Astrocyte (in vitro differentiated cells and primary cell): ENCODE results near the gene FLRT2. TPM values are rescaled to one million over a fixed set of nuclear protein-coding genes. Genes with fewer than 3 reads are reported as not detected.
A peak's percentile ranks its signal among the peaks of the same experiment; 100 is the strongest.

ENCODE experiments used
- DNase-seq: peaks from one replicate; pipeline ENCODE4 v3.0.0-alpha.2; 2010; ENCODE audit warnings: low read depth
- FAIRE-seq: peaks from 2 replicates; lab custom pipeline; 2011; peaks lifted over from hg19 to GRCh38; lab: Jason Lieb, UNC
- H2AFZ ChIP-seq: 2 replicates; pipeline ENCODE4 v1.6.0; 2012; ENCODE audit warnings: low read depth, low read length, inconsistent platforms
- H3K27ac ChIP-seq: 2 replicates; pipeline ENCODE4 v1.5.1; 2011; ENCODE audit warnings: low read depth, low read length, inconsistent platforms
- H3K27me3 ChIP-seq: 2 replicates; pipeline ENCODE4 v1.6.0; 2011; ENCODE audit warnings: low read length, inconsistent platforms; ENCODE audit not compliant: insufficient read depth
- H3K36me3 ChIP-seq: 2 replicates; pipeline ENCODE4 v1.5.1; 2011; ENCODE audit warnings: low read length, inconsistent platforms; ENCODE audit not compliant: insufficient read depth
- H3K4me1 ChIP-seq: 2 replicates; pipeline ENCODE4 v1.5.1; 2011; ENCODE audit warnings: low read length, inconsistent platforms; ENCODE audit not compliant: insufficient read depth
- H3K4me2 ChIP-seq: 2 replicates; pipeline ENCODE4 v1.6.0; 2012; ENCODE audit warnings: low read length, inconsistent platforms
- H3K4me3 ChIP-seq: 2 replicates; pipeline ENCODE4 v1.5.1; 2011; ENCODE audit warnings: low read depth, mild to moderate bottlenecking, low read length, inconsistent platforms; ENCODE audit not compliant: insufficient read depth
- H3K79me2 ChIP-seq: 2 replicates; pipeline ENCODE4 v1.6.0; 2012; ENCODE audit warnings: mild to moderate bottlenecking, low read length, inconsistent platforms; ENCODE audit not compliant: insufficient read depth
- H3K9ac ChIP-seq: 2 replicates; pipeline ENCODE4 v1.6.0; 2012; ENCODE audit warnings: mild to moderate bottlenecking, low read length, inconsistent platforms
- H3K9me3 ChIP-seq: 2 replicates; pipeline ENCODE4 v1.5.1; 2012; ENCODE audit warnings: low read depth, mild to moderate bottlenecking, low read length, inconsistent platforms; ENCODE audit not compliant: insufficient read depth
- H4K20me1 ChIP-seq: 2 replicates; pipeline ENCODE4 v1.6.0; 2012; ENCODE audit warnings: low read length, inconsistent platforms; ENCODE audit not compliant: insufficient read depth
- H3K27ac Mint-ChIP-seq: one replicate; pipeline ENCODE4 v1.8.0; 2021; ENCODE audit warnings: mild to moderate bottlenecking, mixed read lengths; ENCODE audit not compliant: unreplicated experiment
- H3K27me3 Mint-ChIP-seq: one replicate; pipeline ENCODE4 v1.8.0; 2021; ENCODE audit warnings: low read depth, mixed read lengths; ENCODE audit not compliant: unreplicated experiment
- H3K36me3 Mint-ChIP-seq: one replicate; pipeline ENCODE4 v1.8.0; 2021; ENCODE audit warnings: low read depth, mixed read lengths; ENCODE audit not compliant: unreplicated experiment
- H3K4me1 Mint-ChIP-seq: one replicate; pipeline ENCODE4 v1.8.0; 2021; ENCODE audit warnings: low read depth, mixed read lengths; ENCODE audit not compliant: unreplicated experiment
- H3K4me3 Mint-ChIP-seq: one replicate; pipeline ENCODE4 v1.8.0; 2021; ENCODE audit warnings: mild to moderate bottlenecking, moderate library complexity, mixed read lengths; ENCODE audit not compliant: unreplicated experiment
- H3K9me3 Mint-ChIP-seq: one replicate; pipeline ENCODE4 v1.8.0; 2021; ENCODE audit warnings: mild to moderate bottlenecking, mixed read lengths; ENCODE audit not compliant: unreplicated experiment
- CTCF ChIP-seq: IDR thresholded peaks from 2 replicates; pipeline ENCODE4 v1.5.1; 2011; ENCODE audit warnings: low read depth, mild to moderate bottlenecking, inconsistent platforms, low read length, moderate library complexity; ENCODE audit not compliant: insufficient read depth
- EZH2 ChIP-seq: IDR thresholded peaks from 2 replicates; pipeline ENCODE4 v1.6.1; 2012; ENCODE audit warnings: mild to moderate bottlenecking, low read length, inconsistent platforms; ENCODE audit not compliant: insufficient read depth
- total RNA-seq: library from RNA; stranded (reverse); gene quantifications from 2 replicates; pipeline ENCODE4 v1.2.1, GENCODE V29; 2021

Gene FLRT2
- total RNA-seq, 1 donor from 2014 or later: 227 TPM

- H3K9me3 ChIP-seq: no peaks in the 10 kb centered on the region
- no peak for FAIRE-seq
- H3K9ac ChIP-seq: no peak overlapping the region
- H3K27me3 Mint-ChIP-seq: no peaks in the 10 kb centered on the region
- H3K36me3 Mint-ChIP-seq: peaks cover 7% of the 10 kb centered on the region
- H3K4me1 Mint-ChIP-seq: peaks cover 71% of the 10 kb centered on the region
- no peak overlapping the region for H3K4me3 Mint-ChIP-seq
- H4K20me1 ChIP-seq: no peaks in the 10 kb centered on the region
- peak overlapping the region; percentile 31 for H3K27ac ChIP-seq
- TF ChIP-seq EZH2 (no peak), CTCF (no peak)
- peaks cover 29% of the 10 kb centered on the region for H3K4me1 ChIP-seq
- peak overlapping the region; percentile 57 for H3K4me2 ChIP-seq
- no peak overlapping the region for H3K4me3 ChIP-seq
- DNase-seq: peak; percentile 51
- no peaks in the 10 kb centered on the region for H3K36me3 ChIP-seq
- no peak overlapping the region for H2AFZ ChIP-seq
- H3K27ac Mint-ChIP-seq: peak overlapping the region; percentile 90
- H3K9me3 Mint-ChIP-seq: no peaks in the 10 kb centered on the region
- no peaks in the 10 kb centered on the region for H3K27me3 ChIP-seq
- H3K79me2 ChIP-seq: no peaks in the 10 kb centered on the region
Measured at GRCh38 chr14:85573406-85573805, 43.5 kb downstream of the FLRT2 start.

GRCh38 chr14:85574853-85575616 is 45.1 kb downstream of the FLRT2 start:
- H3K4me2 ChIP-seq: no peak overlapping the region
- H3K4me3 Mint-ChIP-seq: no peak overlapping the region
- no peaks in the 10 kb centered on the region for H3K9me3 ChIP-seq
- H2AFZ ChIP-seq: no peak overlapping the region
- no peaks in the 10 kb centered on the region for H4K20me1 ChIP-seq
- H3K4me1 ChIP-seq: peaks cover 33% of the 10 kb centered on the region
- H3K36me3 ChIP-seq: no peaks in the 10 kb centered on the region
- no peak overlapping the region for H3K4me3 ChIP-seq
- no peaks in the 10 kb centered on the region for H3K9me3 Mint-ChIP-seq
- peak overlapping the region; percentile 60 for H3K27ac Mint-ChIP-seq
- DNase-seq (no peak), FAIRE-seq (no peak)
- H3K27me3 Mint-ChIP-seq: no peaks in the 10 kb centered on the region
- H3K36me3 Mint-ChIP-seq: peaks cover 8% of the 10 kb centered on the region
- H3K9ac ChIP-seq: no peak overlapping the region
- no peak overlapping the region for H3K27ac ChIP-seq
- no peaks in the 10 kb centered on the region for H3K79me2 ChIP-seq
- H3K4me1 Mint-ChIP-seq: peaks cover 75% of the 10 kb centered on the region
- H3K27me3 ChIP-seq: no peaks in the 10 kb centered on the region
- TF ChIP-seq CTCF: no peak
- no peak for TF ChIP-seq EZH2

- Mint-ChIP-seq H3K27ac (peak overlapping the region; percentile 60), H3K4me1 (peaks cover 80% of the 10 kb centered on the region), H3K27me3 (no peaks in the 10 kb centered on the region), H3K9me3 (no peaks in the 10 kb centered on the region), H3K4me3 (no peak overlapping the region), H3K36me3 (peaks cover 8% of the 10 kb centered on the region)
- H3K9ac ChIP-seq: no peak overlapping the region
- H3K9me3 ChIP-seq: no peaks in the 10 kb centered on the region
- no peak for FAIRE-seq
- H2AFZ ChIP-seq: no peak overlapping the region
- TF ChIP-seq CTCF (no peak), EZH2 (no peak)
- H3K4me2 ChIP-seq: no peak overlapping the region
- no peak overlapping the region for H3K4me3 ChIP-seq
- no peaks in the 10 kb centered on the region for H3K36me3 ChIP-seq
- DNase-seq: no peak
- H3K4me1 ChIP-seq: peaks cover 39% of the 10 kb centered on the region
- no peaks in the 10 kb centered on the region for H4K20me1 ChIP-seq
- no peaks in the 10 kb centered on the region for H3K79me2 ChIP-seq
- no peaks in the 10 kb centered on the region for H3K27me3 ChIP-seq
- no peak overlapping the region for H3K27ac ChIP-seq
Measured at GRCh38 chr14:85575617-85575898, 45.6 kb downstream of the FLRT2 start.
